Inferior parietal cortex (tissue), 1 donor: ENCODE data around the gene PNPLA7.
"Not testable (repeated sequence)": the region's sequence is repeated elsewhere in the genome, so short reads cannot be mapped to it uniquely, and the experiment has no call there.

Source experiments
- DNase-seq: peaks from one replicate; pipeline ENCODE4 v3.0.0-alpha.2; 2016; ENCODE audit errors: extremely low spot score

The PNPLA7 gene

GRCh38 chr9:137480686-137481683 is 69.2 kb downstream of the PNPLA7 start:
- DNase-seq, result no peak

- peak; percentile 4 for DNase-seq
Measured at GRCh38 chr9:137479892-137480685, 70.1 kb downstream of the PNPLA7 start.

GRCh38 chr9:137478962-137479861 is 71.0 kb downstream of the PNPLA7 start:
- DNase-seq, result peak; percentile 11

- DNase-seq, result no peak
Measured at GRCh38 chr9:137478613-137478961, 71.6 kb downstream of the PNPLA7 start.

DNA sequence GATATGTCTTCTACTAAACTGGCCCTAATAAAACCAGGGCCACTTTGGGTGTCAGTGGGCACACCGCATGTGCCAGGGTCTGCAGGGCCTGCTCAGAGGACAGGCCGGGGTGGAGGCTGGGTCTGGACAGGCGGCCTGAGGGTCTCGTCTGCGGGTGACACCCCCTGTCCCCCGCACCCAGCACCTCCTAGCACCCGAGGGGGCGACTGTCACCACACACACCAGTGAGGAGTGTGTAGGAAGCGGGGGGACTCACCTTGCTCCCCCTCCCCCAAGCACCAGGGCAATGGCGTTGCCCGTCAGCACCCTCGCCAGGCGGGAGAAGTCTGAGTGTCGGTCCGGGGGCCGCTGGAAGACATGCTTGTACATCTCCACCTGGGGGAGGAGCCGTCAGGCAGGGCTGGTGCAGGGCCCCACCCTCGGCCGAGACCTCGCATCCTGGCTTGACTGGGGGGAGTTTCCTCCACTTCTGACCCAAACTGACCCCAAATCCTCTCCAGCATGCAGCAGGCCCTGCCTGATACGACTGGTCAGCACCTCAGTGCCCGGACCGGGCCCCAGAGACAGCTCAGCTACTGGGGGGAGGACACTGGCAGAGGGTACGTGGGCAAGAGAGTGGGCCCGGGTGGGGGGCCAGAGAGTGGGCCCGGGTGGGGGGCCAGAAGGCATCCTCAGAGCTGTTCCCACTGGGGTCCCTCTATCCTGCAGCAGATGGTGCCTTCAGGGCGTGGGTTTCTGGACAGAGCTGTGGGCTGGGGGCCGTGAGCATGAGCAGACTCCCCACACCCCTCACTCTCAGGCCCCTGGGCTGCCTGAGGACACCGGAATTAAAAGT is 72.2 kb downstream of the PNPLA7 start:
- no peak for DNase-seq

- no peak for DNase-seq
Measured at GRCh38 chr9:137476856-137477255, 73.3 kb downstream of the PNPLA7 start.

GRCh38 chr9:137475666-137476065 is 74.5 kb downstream of the PNPLA7 start:
- DNase-seq, result no peak

GRCh38 chr9:137474271-137474670 is 75.9 kb downstream of the PNPLA7 start:
- DNase-seq, result no peak

DNA sequence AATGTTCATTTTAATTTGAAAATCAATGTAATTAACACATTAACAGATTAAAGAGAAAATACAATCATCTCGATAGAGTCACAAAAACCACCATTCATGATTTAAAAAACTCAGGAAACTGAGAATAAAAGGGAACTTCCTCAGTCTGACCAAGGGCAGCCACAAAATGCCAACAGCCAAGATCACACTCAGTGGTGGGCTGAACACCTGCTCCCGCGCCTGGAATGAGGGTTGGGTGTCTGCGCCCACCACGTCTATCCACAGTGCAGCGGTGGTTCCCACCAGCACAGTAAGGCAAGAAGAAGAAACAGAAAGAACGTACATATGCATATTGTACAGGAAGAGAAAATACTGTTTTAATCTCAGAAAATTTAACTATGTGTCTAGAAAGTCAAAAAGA is 79.4 kb downstream of the PNPLA7 start:
- no peak for DNase-seq

DNA sequence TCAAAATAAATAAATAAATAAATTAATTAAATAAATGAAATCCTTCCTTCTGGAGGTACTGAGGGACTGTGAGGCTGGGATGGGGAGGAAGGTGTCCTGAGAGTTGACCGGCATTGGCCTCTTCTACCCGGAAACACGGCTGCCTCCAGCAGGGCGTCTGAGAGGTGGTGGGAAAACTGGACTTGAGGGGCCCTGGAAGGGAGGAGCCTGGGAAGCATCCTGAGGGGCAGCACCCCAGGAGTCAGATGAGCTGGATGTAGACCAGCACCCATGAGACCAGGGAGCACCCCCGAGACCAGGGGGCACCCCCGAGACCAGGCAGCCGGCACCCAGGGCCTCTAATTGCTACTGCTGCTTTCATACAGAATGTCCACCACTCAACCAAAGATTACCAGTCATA is 82.3 kb downstream of the PNPLA7 start:
- DNase-seq, result no peak

DNA sequence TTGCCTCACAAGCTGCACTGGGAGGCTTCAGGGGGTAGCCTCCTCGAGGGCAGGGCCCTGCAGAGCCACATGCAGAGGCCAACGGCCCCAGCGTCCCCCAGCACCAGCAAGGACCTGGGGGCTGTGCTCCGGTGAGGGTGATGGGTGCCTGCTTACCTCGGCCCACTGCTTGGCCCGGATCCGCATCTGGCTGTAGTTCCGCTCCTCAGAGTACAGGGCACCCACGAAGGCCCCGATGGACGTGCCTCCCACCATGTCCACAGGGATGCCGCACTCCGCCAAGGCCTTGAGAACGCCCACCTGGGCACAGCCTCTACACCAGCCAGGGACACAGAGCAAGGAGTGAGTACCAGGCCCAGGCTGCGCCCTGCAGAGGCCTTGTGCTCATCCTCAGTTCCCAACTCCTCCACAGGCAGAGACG is 83.0 kb downstream of the PNPLA7 start:
- DNase-seq, result no peak

- not testable (repeated sequence) for DNase-seq
Measured at GRCh38 chr9:137466389-137467085, 83.7 kb downstream of the PNPLA7 start.

GRCh38 chr9:137465720-137466388 is 84.3 kb downstream of the PNPLA7 start:
- no peak for DNase-seq

DNA sequence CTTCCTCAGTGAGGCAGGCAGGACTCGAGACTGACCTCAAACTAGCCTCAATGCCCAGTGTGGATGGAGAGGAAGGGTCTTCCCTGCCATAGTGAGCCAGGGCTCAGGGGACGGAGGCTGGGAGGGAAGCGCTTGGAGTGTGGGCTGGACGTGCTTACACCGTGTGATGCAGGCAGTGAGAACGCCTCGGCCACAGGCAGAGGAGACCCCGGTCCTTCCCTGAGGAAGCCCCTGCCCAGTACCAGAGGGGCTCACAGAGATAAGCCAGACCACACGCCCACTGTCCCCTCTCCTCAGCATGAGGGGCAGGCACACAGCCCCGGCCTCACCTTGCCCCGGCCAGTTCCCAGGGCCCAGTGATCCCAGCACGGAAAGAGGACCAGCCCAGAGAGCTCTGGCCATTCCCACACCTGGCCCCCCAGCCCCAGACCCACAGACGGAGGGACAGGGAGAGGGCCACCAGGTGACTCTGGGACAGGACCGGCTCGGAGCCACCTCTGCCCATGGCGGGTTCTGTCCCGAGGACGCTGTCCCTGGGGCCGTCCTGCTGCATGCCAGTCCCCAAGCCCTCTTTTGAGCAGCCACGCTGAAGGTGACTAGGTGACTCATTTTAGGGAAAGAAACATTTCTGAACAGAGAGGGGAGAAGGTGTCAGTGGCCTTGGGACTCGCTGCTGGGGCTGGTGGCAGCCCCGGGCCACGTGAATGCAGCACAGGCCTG is 85.0 kb downstream of the PNPLA7 start:
- no peak for DNase-seq

DNA sequence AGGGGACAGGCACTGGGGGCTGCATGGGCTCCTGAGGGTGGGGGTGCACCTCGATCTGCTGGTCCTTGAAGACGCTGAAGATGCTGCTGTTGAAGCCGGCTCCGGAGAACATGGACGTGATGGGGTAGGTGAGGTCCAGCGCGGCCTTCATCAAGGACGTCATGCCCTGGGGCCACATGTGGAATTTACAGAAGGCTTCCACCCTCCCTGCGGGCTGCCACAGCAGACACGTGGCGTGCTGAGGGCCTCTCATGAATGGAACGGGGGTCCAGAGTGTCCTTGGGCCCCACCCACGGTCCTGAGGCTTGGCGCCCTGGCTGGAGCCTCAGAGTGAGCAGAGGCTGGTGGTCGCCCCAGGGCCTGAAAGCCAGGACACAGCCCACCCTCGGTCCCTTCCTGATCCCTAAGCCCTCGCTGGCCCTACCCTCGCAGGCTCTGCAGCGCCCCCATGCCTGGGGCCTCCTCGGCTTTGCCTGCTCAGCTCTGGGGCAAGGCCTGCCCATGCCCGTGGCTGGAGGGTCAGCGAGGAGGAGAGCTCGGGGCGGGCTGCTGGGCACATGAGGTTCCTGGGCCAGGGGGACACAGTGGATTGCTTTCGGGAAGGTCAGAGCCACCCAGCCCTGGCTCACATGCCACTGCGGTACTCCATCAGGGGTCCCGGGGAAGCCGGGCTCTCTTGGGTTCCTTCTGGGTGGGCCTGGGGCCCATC is 85.8 kb downstream of the PNPLA7 start:
- no peak for DNase-seq

DNA sequence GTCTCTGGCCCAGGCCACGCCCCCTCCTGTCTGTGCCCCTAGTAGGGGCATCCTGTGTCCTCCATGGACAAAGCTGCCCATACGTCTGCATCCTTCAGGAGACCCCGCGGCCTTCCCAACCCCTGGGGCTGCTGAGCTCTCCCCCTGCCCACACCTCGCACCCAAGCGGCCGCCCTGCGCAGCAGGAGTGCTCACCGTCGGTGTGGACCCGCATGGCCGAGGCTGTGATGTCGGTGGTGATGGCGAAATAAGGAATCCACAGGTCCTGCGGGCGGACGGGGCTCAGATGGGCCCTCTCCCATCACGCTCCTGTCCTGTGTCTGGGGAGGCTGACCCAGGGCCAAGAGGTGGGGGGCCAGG is 86.3 kb downstream of the PNPLA7 start:
- no peak for DNase-seq

DNA sequence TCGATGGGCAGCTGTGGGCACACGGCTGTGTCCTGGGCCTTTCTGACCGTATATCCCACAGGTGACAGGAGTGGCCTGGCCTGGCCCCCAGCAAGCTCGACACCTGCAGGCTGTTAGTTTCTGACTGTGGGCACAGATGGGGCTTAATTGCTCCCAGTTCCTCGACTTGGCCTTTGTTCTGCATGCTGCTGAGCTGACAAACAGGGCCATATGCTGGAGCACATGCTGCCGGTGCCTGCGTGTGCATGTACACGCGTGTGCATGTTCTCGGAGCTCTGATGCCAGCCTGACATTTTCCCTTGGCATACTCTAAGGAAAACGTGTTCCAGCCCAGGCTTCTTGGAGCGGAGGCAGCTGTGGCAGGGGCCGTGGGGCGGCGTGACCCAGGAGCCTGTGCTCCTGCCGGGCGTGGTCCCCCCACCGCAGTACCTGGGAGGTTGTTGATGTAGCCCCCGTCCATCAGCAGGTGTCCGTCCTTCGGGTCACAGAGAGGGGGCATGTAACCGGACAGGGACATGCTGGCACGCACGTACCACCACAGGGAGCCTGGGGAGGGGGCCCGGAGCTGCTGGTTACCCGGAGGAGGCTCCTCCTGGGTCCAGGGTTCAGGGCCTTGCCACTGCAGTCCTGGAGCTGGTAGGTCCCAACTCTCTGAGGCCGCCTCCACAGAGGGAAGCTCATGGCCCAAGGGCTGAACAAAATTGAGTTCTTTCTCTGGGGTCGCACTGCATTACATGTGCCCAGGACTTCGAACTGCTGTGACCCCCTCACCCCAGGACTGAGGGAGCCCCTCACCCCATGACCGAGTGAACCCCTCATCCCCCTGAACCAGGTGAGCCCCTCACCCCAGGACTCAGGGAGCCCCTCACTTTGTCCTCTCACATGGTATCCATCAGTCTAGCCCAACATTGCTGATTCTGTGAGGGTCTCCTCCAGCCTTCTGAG is 86.9 kb downstream of the PNPLA7 start:
- no peak for DNase-seq
